GM13977 (cell line): ENCODE data around the gene BPIFB6.

Source experiments
- DNase-seq: peaks from one replicate; pipeline ENCODE4 v3.0.0; 2012; ENCODE audit warnings: low spot score
- CTCF ChIP-seq: IDR thresholded peaks from 2 replicates; pipeline ENCODE4 v1.5.1; 2012; ENCODE audit warnings: mild to moderate bottlenecking, control low read depth; ENCODE audit not compliant: insufficient read depth; ENCODE audit errors: extremely low read depth, missing control alignments
- in situ Hi-C: fragments of 300-500 bp; cut with MboI; formaldehyde crosslinking; loops from one replicate; pipeline ENCODE4 v1.12.0; 2022; ENCODE audit warnings: low sequenced_read_pairs, low pct_unique_long_range_greater_than_20kb, mixed read lengths, inconsistent platforms; ENCODE audit not compliant: unreplicated experiment

Gene BPIFB6

GRCh38 chr20:33092361-33092760, 60.9 kb downstream of the BPIFB6 start:
- in situ Hi-C loops: no loop called here
- no peak for TF ChIP-seq CTCF
- no peak for DNase-seq

GRCh38 chr20:33093074-33093473, 61.6 kb downstream of the BPIFB6 start:
- no peak for TF ChIP-seq CTCF
- in situ Hi-C loops: no loop called here
- DNase-seq: no peak

- no peak for TF ChIP-seq CTCF
- no peak for DNase-seq
- in situ Hi-C loops: no loop called here
Measured at GRCh38 chr20:33093582-33093981, 62.1 kb downstream of the BPIFB6 start.
